Endothelial cell (in vitro differentiated cells): Measurements from ENCODE around the gene OR2AT4. TPM values are rescaled to one million over a fixed set of nuclear protein-coding genes. Genes with fewer than 3 reads are reported as not detected.

ENCODE experiments used
- DNase-seq: peaks from one replicate; pipeline ENCODE4 v3.0.0; 2021; ENCODE audit warnings: low spot score
- H3K27ac Mint-ChIP-seq: one replicate; pipeline ENCODE4 v1.8.0; 2021; ENCODE audit warnings: mixed read lengths, inconsistent platforms; ENCODE audit not compliant: unreplicated experiment
- H3K27me3 Mint-ChIP-seq: one replicate; pipeline ENCODE4 v1.8.0; 2021; ENCODE audit warnings: mild to moderate bottlenecking, moderate library complexity, mixed read lengths, inconsistent platforms; ENCODE audit not compliant: unreplicated experiment
- H3K36me3 Mint-ChIP-seq: one replicate; pipeline ENCODE4 v1.8.0; 2021; ENCODE audit warnings: mild to moderate bottlenecking, low read depth, mixed read lengths, inconsistent platforms; ENCODE audit not compliant: unreplicated experiment
- H3K4me1 Mint-ChIP-seq: one replicate; pipeline ENCODE4 v1.8.0; 2021; ENCODE audit warnings: mild to moderate bottlenecking, mixed read lengths, inconsistent platforms; ENCODE audit not compliant: unreplicated experiment
- H3K4me3 Mint-ChIP-seq: one replicate; pipeline ENCODE4 v1.8.0; 2021; ENCODE audit warnings: mild to moderate bottlenecking, mixed read lengths, inconsistent platforms; ENCODE audit not compliant: unreplicated experiment
- H3K9me3 Mint-ChIP-seq: one replicate; pipeline ENCODE4 v1.8.0; 2021; ENCODE audit warnings: mixed read lengths, inconsistent platforms; ENCODE audit not compliant: unreplicated experiment
- CTCF ChIP-seq: fragments of 200-600 bp; sonication (generic); IDR thresholded peaks from one replicate; pipeline ENCODE4 v1.5.0; 2021; ENCODE audit warnings: antibody characterized with exemption; ENCODE audit not compliant: unreplicated experiment
- total RNA-seq: library from RNA; stranded (reverse); fragmentation: NEBNext Ultra II Directional; extraction: Animal tissue kit (Norgen Biotek cat#: 25700); gene quantifications from one replicate; pipeline ENCODE4 v1.2.1, GENCODE V29; 2021; ENCODE audit not compliant: unreplicated experiment

OR2AT4 gene
- total RNA-seq, 1 donor from 2014 or later, result 0.08 TPM

- no peak for DNase-seq
- Mint-ChIP-seq H3K4me3 (no peak overlapping the region), H3K9me3 (no peaks in the 10 kb centered on the region), H3K36me3 (no peaks in the 10 kb centered on the region), H3K27me3 (no peaks in the 10 kb centered on the region), H3K4me1 (no peaks in the 10 kb centered on the region), H3K27ac (no peak overlapping the region)
- no peak for TF ChIP-seq CTCF
These were observed 13.5 kb downstream of the OR2AT4 start for GRCh38 chr11:75083217-75083605.

- no peaks in the 10 kb centered on the region for H3K27me3 Mint-ChIP-seq
- no peak overlapping the region for H3K4me3 Mint-ChIP-seq
- H3K36me3 Mint-ChIP-seq, result no peaks in the 10 kb centered on the region
- H3K9me3 Mint-ChIP-seq, result no peaks in the 10 kb centered on the region
- no peak for DNase-seq
- H3K27ac Mint-ChIP-seq, result no peak overlapping the region
- TF ChIP-seq CTCF, result no peak
- H3K4me1 Mint-ChIP-seq, result no peaks in the 10 kb centered on the region
These were observed 14.0 kb downstream of the OR2AT4 start for GRCh38 chr11:75082601-75083216.

GRCh38 chr11:75079546-75079945 is 17.1 kb downstream of the OR2AT4 start:
- DNase-seq, result no peak
- no peaks in the 10 kb centered on the region for H3K9me3 Mint-ChIP-seq
- H3K36me3 Mint-ChIP-seq, result no peaks in the 10 kb centered on the region
- H3K27me3 Mint-ChIP-seq, result no peaks in the 10 kb centered on the region
- H3K27ac Mint-ChIP-seq, result no peak overlapping the region
- H3K4me3 Mint-ChIP-seq, result no peak overlapping the region
- H3K4me1 Mint-ChIP-seq, result peaks cover 4% of the 10 kb centered on the region
- no peak for TF ChIP-seq CTCF

- no peak for TF ChIP-seq CTCF
- H3K27me3 Mint-ChIP-seq, result no peaks in the 10 kb centered on the region
- no peak overlapping the region for H3K27ac Mint-ChIP-seq
- no peaks in the 10 kb centered on the region for H3K9me3 Mint-ChIP-seq
- no peak overlapping the region for H3K4me3 Mint-ChIP-seq
- H3K36me3 Mint-ChIP-seq, result no peaks in the 10 kb centered on the region
- peaks cover 4% of the 10 kb centered on the region for H3K4me1 Mint-ChIP-seq
- no peak for DNase-seq
These were observed 18.4 kb downstream of the OR2AT4 start for GRCh38 chr11:75078233-75078632.

GRCh38 chr11:75077316-75077715 is 19.4 kb downstream of the OR2AT4 start:
- Mint-ChIP-seq H3K9me3 (no peaks in the 10 kb centered on the region), H3K4me3 (no peak overlapping the region), H3K4me1 (peaks cover 4% of the 10 kb centered on the region), H3K27ac (no peak overlapping the region), H3K36me3 (no peaks in the 10 kb centered on the region), H3K27me3 (no peaks in the 10 kb centered on the region)
- TF ChIP-seq CTCF, result no peak
- no peak for DNase-seq
